Right ventricle myocardium superior (tissue), 1 donor: ENCODE measurements around the gene HDAC7. TPM values are rescaled to one million over a fixed set of nuclear protein-coding genes. Genes with fewer than 3 reads are reported as not detected.

Experiments
- ATAC-seq: fragments of 200-7000 bp; cut with Tn5 transposase; one replicate; pipeline ENCODE4 v1.9.1; 2020; ENCODE audit warnings: mild to moderate bottlenecking; ENCODE audit not compliant: poor library complexity
- DNase-seq: peaks from one replicate; pipeline ENCODE4 v3.0.0-alpha.2; 2020
- intact Hi-C: fragments of 100-400 bp; cut with DNase I; formaldehyde crosslinking; loops from one replicate; pipeline ENCODE4 v1.11.2; 2022
- total RNA-seq: library from RNA; stranded (reverse); fragmentation: NEBNext Ultra II Directional; extraction: Animal tissue kit (Norgen Biotek cat#: 25700); gene quantifications from one replicate; pipeline ENCODE4 v1.2.1, GENCODE V29; 2021
- donor health status: DM: no; HTN: yes; CAD: no; lungs with severe emphysema.

The HDAC7 gene
- total RNA-seq, 1 donor from 2014 or later, result 35.9 TPM

- ATAC-seq, result no peak
- intact Hi-C loops, result no loop called here
- no peak for DNase-seq
These were observed 16.4 kb downstream of the HDAC7 start for GRCh38 chr12:47803191-47803875.

GRCh38 chr12:47802312-47802711, 17.4 kb downstream of the HDAC7 start:
- intact Hi-C loops, result no loop called here
- ATAC-seq (no peak), DNase-seq (no peak)

DNA sequence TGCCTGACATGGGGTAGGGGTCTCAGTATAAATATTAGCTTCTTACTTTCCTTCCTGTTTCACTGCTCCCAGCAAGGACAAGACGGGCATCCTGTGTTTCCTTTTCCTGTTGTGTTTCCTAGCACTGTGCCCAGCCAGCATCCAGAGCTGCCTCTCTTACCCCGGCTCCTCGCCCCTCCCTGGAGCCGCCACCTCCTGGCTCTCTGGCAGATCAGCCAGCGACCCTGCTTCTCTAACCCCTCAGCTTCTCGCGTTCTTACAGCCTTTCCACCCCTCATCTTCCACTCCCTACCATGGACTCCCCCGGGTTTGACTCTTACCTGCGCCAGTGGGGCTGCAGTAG, 17.8 kb downstream of the HDAC7 start:
- DNase-seq (no peak), ATAC-seq (no peak)
- intact Hi-C loops, result no loop called here

DNA sequence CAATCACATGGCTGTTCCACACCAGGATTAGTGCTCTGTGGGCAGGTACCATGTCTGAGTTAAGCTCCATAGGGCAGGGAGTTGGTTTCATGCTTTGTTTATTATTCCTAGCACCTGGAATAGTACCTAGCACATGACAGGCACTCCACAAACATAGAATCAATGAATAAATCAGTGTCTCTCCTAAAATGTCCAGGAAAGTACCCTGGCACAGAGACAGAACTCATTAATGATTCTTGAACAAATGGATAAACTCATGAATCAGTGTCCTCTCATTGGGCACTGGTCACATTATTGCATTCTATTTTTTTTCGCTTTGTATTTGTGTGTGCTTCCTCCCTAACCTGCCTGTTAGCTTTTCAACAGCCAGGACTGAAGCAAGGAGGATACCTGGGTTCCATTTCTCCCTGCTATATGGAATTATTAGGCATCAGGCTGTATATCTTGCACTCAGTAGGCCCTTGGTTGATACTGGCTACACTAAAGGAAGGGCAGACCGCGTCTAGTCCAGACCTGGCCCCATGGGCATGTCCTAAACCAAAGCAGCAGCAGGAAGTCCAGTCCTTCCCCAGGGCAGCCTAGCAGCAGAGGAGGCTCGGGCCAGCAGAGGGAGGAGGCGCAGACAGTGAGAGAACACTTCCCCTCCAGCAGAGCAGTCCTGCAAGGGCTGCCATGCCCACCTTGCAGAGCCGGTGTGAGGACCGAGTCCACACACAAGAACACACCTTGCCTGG, 18.4 kb downstream of the HDAC7 start:
- ATAC-seq (peak; percentile 31), DNase-seq (peak; percentile 74)
- intact Hi-C loops, result no loop called here

DNA sequence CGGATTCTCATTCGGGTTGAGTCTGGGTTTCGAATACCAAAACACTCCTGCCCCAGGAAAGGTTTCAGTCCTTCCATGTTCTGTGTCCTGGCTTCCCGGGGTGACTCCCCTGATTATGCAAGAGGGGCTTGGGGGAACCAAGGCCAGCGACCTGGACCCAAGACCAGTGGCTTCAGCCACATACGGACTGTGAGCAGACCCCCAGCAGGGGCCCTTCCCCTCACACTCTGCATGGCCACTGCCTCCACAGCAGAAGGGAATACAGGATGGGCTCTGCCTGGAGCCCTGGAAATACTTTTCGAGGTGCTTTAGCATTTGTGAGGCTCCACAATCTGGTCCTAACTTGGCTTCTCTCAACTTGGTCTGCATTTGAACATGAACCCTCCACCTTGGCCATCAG, 19.1 kb downstream of the HDAC7 start:
- intact Hi-C loops, result no loop called here
- DNase-seq (no peak), ATAC-seq (no peak)

GRCh38 chr12:47799357-47799955, 20.2 kb downstream of the HDAC7 start:
- ATAC-seq (peak; percentile 65), DNase-seq (peak; percentile 80)
- intact Hi-C loops, result no loop called here

- no peak for ATAC-seq
- DNase-seq, result no peak
- intact Hi-C loops, result no loop called here
These were observed 21.2 kb downstream of the HDAC7 start for GRCh38 chr12:47798382-47798948.

DNA sequence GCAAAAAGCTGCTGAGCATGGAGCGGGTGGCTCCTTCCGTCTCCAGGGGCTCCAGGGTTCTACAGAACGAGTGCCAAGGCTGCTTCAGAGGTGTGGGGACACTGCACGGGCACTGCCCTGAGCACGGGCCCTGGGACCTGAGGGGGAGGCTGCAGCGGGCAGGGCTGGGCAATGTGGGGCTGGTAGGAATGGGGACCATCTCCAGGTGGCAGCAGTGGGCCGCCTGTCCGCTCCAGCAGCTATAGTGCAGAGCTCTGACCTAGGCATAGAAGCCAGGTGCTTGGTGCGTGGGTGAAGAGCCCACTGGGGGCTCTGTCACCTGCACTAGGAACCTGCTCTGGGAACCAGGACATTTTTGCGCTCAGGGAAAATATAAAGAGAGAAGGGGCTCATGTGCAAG, 22.3 kb downstream of the HDAC7 start:
- intact Hi-C loops, result loop anchor here (2.0 kb wide), 1 partner anchor 41 kb away; no protein-coding TSS in a partner anchor
- DNase-seq (no peak), ATAC-seq (peak; percentile 33)

DNA sequence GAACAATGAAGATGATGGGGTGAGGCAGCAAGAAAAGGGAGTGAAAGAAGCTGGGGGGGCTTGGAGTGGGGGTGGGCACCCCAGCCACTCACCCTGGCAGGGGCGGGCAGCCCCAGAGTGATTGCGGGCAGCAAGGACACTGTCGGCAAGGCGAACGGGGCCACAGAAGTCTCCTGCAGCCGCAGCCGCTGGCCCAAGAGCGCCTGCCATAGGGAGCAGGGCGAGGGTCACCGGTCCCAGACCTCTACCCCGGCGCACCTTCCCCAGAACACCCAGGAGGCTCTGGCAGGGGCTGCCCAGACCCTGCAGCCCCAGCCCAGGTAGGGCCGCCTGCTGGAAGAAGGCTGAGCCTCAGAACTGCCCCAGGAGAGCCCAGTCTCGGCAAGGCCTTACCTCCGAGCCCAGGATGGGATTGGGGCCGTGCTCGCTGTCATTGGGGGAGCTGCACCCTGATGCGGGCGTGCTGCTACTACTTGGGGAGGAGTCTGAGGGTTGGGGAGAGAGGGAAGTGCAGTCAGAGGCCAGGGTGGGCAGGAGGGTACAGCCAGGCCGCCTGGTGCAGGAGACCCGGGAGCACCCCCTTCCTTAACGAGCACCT, 23.8 kb downstream of the HDAC7 start:
- ATAC-seq (no peak), DNase-seq (no peak)
- intact Hi-C loops, result loop anchor here (2.0 kb wide), 1 partner anchor 43 kb away; no protein-coding TSS in a partner anchor

DNA sequence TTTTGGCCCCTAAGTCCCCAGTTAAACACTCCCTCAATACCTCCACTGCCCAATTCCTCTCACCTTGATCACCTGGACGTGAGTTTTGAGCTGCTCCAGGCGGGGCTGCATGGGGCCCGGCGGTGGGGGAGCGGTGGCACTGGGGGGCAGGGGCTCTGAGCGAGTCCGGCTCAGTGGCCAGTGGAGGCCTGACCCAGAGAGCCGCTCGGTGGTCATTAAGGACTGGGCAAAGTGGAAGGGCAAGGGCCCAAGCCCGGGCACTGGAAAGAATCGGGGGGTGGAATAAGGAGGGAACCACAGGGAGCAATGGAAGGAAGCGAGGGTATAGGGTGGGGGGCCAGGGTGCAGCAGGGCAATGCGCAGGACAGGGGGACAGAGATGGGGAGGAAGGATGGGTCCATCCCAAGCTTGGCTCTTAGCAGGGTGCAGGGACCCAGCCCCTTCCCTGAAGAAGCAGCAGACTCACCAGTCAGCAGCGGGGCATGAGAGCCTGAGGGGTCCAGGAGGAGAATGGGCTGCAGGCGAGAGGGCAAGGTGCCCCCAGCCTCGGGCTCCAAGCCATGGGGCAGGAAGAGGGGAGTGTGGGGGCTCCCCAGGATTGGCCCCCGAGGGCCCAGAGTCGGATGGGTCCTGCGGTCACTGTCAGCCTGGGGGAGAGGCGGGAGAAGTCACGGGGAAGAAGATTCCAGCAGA, 24.4 kb downstream of the HDAC7 start:
- DNase-seq (no peak), ATAC-seq (no peak)
- intact Hi-C loops, result no loop called here

DNA sequence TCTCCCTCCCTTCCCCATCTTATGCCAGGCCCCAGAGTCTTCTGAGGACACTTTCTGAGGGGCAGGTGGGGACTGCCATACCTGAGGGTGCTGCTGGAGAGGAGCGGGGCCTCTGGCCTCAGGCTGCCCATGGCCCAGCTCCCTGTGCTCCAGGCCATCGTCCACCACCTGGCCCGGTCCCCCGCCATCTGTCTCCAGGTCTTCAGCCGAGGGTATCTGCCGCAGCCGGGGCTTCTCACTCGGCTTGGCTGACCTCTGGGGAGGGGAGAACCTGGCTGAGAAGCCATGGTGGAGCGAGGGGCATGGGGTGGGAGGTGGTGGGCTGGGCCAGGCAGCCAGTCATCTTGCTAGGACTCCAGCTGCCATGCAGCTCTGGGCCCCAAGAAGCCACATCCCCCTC, 25.0 kb downstream of the HDAC7 start:
- ATAC-seq, result no peak
- peak; percentile 19 for DNase-seq
- intact Hi-C loops, result no loop called here

DNA sequence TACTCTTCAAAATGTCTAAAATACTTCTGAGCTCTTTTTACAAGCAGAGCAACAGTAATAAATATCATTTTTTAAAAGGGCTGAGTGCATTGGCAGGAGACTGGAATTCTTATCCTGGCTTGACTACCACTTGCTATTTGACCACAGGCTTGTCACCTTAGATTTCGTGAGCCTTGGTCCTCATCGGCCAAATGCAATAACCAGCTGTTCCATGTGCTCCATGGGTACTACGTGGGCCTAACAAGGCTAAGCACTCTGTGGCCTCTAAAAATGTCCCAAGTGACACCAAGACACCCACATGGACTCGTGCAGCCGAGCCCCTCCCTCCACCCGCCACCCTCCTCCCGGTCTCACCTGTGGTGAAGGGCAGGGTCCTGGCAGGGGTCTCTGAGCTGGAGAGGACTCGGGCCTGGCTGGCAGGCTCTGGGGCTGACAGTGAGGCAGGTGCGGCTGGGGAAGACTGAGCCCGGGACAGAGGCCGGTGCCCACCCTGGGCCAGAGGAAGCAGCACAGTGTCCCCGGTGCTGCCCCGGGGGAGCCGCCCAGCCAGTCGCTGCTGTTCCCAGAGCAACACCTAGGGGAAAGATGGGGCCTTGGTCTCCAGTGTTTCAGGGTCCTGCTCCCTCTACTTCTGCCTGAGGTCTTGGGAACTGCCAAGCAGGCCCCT, 26.6 kb downstream of the HDAC7 start:
- DNase-seq (peak; percentile 41), ATAC-seq (no peak)
- intact Hi-C loops, result no loop called here

- intact Hi-C loops, result no loop called here
- DNase-seq (peak; percentile 33), ATAC-seq (no peak)
These were observed 27.8 kb downstream of the HDAC7 start for GRCh38 chr12:47791874-47792273.

GRCh38 chr12:47791351-47791746, 28.4 kb downstream of the HDAC7 start:
- DNase-seq, result peak; percentile 32
- intact Hi-C loops, result no loop called here
- no peak for ATAC-seq

- DNase-seq (peak; percentile 39), ATAC-seq (no peak)
- intact Hi-C loops, result no loop called here
These were observed 28.9 kb downstream of the HDAC7 start for GRCh38 chr12:47790676-47791350.

DNA sequence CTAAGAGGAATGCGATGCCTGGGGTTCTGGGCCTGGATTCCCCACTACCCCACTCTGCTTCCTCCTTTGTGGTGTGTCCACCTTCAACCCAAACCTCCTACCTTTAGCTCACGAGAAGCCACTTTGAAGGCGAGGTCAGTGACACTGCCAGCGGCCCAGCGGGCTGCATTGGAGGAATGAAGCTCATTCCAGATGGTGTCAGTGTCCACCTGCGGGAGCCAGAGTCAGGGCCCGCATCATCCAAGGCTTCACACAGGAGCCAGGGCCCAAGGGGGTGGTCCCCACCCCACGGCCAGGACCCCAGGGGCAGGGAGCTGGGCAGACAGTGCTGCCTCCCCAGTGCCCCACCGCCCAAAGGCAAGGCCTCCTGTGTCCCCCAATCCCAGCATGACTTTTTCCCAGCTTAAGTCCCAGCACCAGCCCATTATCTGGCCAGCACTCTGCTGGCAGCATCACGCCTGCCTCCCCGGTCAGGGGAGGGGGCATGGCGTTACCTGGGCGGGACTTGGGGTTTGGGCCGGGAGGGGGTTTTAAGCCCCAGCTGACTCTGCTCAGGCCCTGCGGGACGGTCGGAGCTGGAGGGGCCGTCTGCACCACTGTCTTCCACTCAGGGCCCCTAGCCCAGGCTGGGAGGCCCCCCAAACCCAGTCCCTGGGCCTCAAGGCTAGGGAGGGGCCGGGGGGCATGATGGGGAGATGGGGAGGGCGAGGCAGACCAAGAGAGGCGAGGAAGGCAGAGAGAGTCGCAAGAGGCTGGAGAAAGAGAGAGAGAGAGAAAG, 29.8 kb downstream of the HDAC7 start:
- intact Hi-C loops, result no loop called here

GRCh38 chr12:47789141-47789540, 30.6 kb downstream of the HDAC7 start:
- intact Hi-C loops, result no loop called here
- DNase-seq (no peak), ATAC-seq (no peak)

More for the DNA sequence above, 29.8 kb downstream of the HDAC7 start:
- peak; percentile 29 for DNase-seq
- no peak for ATAC-seq
